GM21526 (cell line): ENCODE measurements around the gene KHDRBS2.
A peak's percentile ranks its signal among the peaks of the same experiment; 100 is the strongest.

Experiments used
- ATAC-seq: cut with Tn5 transposase; IDR thresholded peaks from one replicate; pipeline ENCODE4 v1.9.1; 2021; ENCODE audit warnings: moderate library complexity; ENCODE audit not compliant: unreplicated experiment, low FRiP score

Gene KHDRBS2

GRCh38 chr6:62285612-62286469 is at the start of gene KHDRBS2:
TSS of gene KHDRBS2 (minus strand) at chr6:62286225.
- ATAC-seq: peak; percentile 100

GRCh38 chr6:62328607-62329006 is 42.6 kb upstream of the KHDRBS2 start:
- ATAC-seq: no peak

- ATAC-seq: no peak
These were observed 38.8 kb upstream of the KHDRBS2 start for GRCh38 chr6:62324834-62325233.

GRCh38 chr6:62323818-62324431 is 37.9 kb upstream of the KHDRBS2 start:
- ATAC-seq: no peak

- ATAC-seq: peak; percentile 90
These were observed 12.8 kb upstream of the KHDRBS2 start for GRCh38 chr6:62298745-62299392.

- ATAC-seq: no peak
These were observed 10.5 kb upstream of the KHDRBS2 start for GRCh38 chr6:62296541-62296940.

GRCh38 chr6:62288974-62289373 is 2.9 kb upstream of the KHDRBS2 start:
- no peak for ATAC-seq

- ATAC-seq: no peak
These were observed 2.5 kb upstream of the KHDRBS2 start for GRCh38 chr6:62288562-62288961.

GRCh38 chr6:62286470-62286843 is 432 bp upstream of the KHDRBS2 start:
- peak; percentile 5 for ATAC-seq

- ATAC-seq: no peak
These were observed 1.3 kb downstream of the KHDRBS2 start for GRCh38 chr6:62284725-62285124.

- no peak for ATAC-seq
These were observed 2.1 kb downstream of the KHDRBS2 start for GRCh38 chr6:62283796-62284411.

- ATAC-seq: no peak
These were observed 2.7 kb downstream of the KHDRBS2 start for GRCh38 chr6:62283365-62283764.

GRCh38 chr6:62280099-62280498 is 5.9 kb downstream of the KHDRBS2 start:
- ATAC-seq: no peak

- ATAC-seq: no peak
These were observed 13.9 kb downstream of the KHDRBS2 start for GRCh38 chr6:62272114-62272513.

GRCh38 chr6:62265906-62266525 is 20.0 kb downstream of the KHDRBS2 start:
- no peak for ATAC-seq

GRCh38 chr6:62262283-62262682 is 23.7 kb downstream of the KHDRBS2 start:
- ATAC-seq: no peak

- no peak for ATAC-seq
These were observed 39.9 kb downstream of the KHDRBS2 start for GRCh38 chr6:62246087-62246486.

GRCh38 chr6:62236784-62237183 is 49.2 kb downstream of the KHDRBS2 start:
- ATAC-seq: no peak

- ATAC-seq: no peak
These were observed 56.8 kb downstream of the KHDRBS2 start for GRCh38 chr6:62229231-62229630.

- ATAC-seq: no peak
These were observed 68.2 kb downstream of the KHDRBS2 start for GRCh38 chr6:62217866-62218265.

GRCh38 chr6:62202078-62202477 is 83.9 kb downstream of the KHDRBS2 start:
- ATAC-seq: no peak
